Stimulated activated CD8-positive, alpha-beta memory T cell treated with anti-CD3 and anti-CD28 coated beads, Interleukin-4, amount 100 ng/mL, for 1 hour (primary cell): ENCODE results near the gene HMX1.

ENCODE experiments used
- DNase-seq, 2 donors: peaks; one replicate each; pipeline ENCODE4 v3.0.0-alpha.2; 2020; ENCODE audit warnings: low read depth in 2 of 2, low spot score in 1 of 2

HMX1 gene

GRCh38 chr4:8820178-8821102, 51.2 kb downstream of the HMX1 start:
- DNase-seq, result no peak

- no peak for DNase-seq
Observed at GRCh38 chr4:8819473-8820177, 52.0 kb downstream of the HMX1 start.

- DNase-seq, result no peak
Observed at GRCh38 chr4:8819019-8819418, 52.6 kb downstream of the HMX1 start.

GRCh38 chr4:8818063-8818881, 53.4 kb downstream of the HMX1 start:
- DNase-seq, result no peak

- DNase-seq, result no peak
Observed at GRCh38 chr4:8817813-8818062, 53.9 kb downstream of the HMX1 start.

- no peak for DNase-seq
Observed at GRCh38 chr4:8817096-8817812, 54.4 kb downstream of the HMX1 start.
